ENCODE measurements around the gene DHRS7C.

- TF ChIP-seq CTCF (IDR thresholded peaks at IDR 0.05) = peak; percentile 89
- no peak for TF ChIP-seq EZH2 (IDR thresholded peaks at IDR 0.05; ENCODE audit: borderline replicate concordance, insufficient read depth, low read depth, low read length, poor library complexity, severe bottlenecking)
Measured at GRCh38 chr17:9729034-9729650, 62.2 kb downstream of the DHRS7C start.
